GM18858 (cell line): Measurements from ENCODE around the gene CTU2.

ENCODE experiments used
- ATAC-seq: cut with Tn5 transposase; IDR thresholded peaks from one replicate; pipeline ENCODE4 v1.9.1; 2021; ENCODE audit not compliant: unreplicated experiment

The CTU2 gene

GRCh38 chr16:88726981-88727380 lies 20.7 kb downstream of the CTU2 start:
- no peak for ATAC-seq

- ATAC-seq, result no peak
Observed at GRCh38 chr16:88727871-88728270, 21.6 kb downstream of the CTU2 start.

GRCh38 chr16:88730632-88731607 lies 24.6 kb downstream of the CTU2 start:
- no peak for ATAC-seq

DNA sequence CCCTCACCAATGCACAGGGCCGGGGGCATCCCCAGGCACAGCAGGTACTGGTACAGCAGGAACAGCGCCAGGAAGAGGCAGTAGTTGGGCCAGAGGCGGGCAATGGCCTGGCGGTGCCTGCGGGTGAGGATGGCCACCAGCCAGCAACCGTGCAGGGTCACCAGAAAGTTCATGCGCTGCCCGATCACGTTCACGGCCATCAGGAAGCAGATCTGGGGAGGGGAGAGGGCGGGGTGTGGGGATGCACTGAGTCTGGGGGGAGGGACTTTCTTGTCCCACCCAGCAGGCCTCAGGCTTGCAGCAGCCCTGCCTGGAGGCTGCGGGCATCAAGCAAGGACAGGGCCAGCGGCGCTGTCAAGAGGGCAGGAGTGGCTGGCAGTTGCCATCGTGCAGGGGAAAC lies 25.4 kb downstream of the CTU2 start:
- ATAC-seq, result no peak

DNA sequence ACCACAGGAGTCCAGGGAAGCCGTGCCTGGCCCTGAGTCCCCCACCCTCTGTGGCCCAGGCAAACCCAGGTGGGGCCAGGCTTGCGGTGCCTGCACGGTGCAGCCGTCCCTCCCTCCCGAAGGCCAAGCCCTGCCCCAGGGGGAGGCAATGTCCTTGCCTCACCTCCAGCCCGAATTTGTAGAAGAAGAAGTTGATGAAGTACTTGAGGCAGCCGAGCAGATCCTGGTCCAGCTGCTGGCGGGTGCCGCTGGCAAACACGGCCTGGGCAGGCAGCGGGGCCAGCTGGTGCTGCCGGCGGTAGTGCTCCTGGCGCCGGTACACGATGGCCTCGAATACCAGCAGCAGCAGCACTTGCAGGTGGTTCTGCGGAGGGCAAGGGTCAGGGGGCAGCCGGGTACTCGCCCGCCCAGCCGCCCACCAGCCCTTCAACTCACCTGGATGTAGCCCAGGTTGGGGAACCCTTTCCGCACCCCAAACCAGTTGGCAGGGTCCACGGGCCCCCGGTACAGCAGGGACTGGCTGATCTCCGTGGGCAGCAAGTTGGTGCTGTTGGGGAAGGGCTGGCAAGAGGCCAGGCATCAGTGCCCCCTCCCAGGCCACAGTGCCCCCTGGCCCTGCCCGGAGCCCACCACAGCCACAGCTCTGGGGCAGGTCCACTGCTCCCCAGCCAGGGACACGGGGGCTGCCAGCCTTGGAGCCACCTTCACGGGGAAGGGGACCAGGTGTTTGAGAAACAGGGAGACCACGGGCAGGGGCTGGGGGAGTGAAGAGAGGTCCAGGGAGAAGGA lies 26.1 kb downstream of the CTU2 start:
- no peak for ATAC-seq

DNA sequence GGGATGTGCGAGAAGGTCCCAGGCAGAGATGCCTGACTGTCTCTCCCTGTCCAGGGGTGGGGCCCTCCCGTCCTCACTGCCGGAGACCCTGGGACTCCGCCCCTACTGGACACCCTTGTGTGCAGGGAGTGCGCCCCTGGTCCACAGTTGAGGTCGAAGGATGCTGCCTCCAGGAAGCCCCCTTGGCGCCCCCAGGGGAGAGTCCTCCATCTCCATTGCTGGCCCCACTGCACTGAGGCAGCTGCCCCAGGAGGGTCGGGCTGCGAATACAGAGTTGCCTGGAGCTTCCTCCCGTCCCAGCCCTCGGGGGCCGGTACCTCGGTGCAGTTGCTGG lies 26.6 kb downstream of the CTU2 start:
- no peak for ATAC-seq

DNA sequence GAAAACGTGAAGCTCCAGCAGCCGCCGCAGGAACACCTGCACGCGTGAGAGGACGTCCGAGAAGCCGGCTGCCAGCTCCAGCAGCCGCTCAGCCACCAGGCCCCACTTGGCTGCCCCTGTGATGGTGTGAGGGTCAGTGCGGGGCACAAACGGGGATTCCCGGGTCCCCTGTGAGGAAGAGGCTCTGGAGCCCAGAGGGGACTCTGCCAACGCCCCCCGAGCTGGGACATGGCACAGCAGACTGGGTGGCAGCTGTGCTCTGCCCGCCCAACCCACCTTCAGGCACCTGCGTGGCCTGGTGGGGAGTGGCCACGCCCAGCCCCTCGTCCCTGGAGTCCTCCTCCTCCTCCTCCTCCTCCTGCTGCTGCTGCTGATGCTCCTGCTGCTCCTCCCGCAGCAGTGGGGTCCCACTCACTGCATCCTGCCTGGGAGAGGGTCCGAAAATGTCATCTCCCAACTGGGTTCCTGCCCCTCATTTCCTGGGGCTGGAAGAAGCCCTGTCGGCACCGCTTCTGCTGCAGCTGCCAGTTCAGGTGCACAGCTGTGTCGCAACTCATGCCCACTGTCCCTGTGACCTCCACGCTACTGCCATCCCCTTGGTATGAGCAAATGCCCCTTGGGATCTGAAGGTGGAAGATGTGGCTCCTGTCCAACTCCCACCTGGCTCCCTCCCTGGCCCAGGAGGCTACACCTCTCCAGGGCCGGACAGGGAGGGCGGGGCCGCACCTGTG lies 27.5 kb downstream of the CTU2 start:
- no peak for ATAC-seq

DNA sequence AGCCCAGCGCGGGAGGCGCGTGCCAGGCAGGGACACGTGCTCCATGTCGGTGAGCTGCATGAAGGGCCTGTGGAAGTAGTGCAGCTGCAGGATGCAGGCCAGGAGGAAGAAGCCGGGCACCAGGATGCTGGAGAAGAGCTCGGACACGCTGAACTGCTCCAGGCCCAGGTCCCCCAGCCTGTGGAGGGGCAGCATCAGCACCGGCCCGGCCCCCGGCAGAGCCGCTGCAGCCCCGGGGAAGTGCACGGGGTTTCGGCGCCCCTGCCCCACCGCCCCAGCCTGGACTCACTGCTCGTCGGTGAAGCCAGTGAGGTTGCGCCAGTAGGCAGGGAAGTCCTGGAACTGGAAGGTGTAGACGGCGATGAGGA lies 28.0 kb downstream of the CTU2 start:
- no peak for ATAC-seq

DNA sequence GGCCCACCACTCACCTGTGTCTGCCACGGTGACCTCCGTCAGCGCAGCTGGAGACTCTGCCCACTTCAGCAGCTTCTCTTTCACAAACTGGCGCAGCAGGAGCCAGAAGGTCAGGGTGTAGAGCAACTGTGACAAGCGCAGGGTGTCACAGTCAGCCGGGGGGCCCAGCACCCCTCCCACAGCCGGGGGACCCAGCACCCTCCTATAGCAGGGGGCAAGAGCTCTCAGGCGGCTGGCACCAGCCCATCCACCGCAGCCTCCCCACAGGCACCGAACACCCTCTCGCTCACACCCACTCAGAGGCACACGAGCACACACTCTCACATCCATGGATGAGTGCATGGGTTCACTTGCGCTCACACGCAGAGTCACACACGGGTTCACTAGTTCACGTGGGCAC lies 28.8 kb downstream of the CTU2 start:
- ATAC-seq, result no peak

DNA sequence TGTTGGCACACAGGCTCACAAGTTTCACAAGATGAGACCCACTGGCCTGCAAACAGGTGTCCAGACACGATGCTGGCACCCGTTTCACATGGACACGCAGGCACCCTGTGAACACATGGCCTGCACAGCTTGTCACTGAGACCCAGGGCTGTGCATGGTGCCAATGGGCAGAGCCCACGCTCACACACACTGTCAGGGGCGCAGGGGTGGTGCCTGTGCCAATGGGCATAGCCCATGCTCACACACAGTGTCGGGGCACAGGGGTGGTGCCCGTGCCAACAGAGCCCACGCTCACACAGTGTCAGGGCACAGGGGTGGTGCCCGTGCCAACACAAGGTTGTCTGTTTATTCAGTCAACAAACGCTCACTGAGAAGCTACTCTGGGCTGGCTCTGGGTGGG lies 29.3 kb downstream of the CTU2 start:
- ATAC-seq, result no peak

DNA sequence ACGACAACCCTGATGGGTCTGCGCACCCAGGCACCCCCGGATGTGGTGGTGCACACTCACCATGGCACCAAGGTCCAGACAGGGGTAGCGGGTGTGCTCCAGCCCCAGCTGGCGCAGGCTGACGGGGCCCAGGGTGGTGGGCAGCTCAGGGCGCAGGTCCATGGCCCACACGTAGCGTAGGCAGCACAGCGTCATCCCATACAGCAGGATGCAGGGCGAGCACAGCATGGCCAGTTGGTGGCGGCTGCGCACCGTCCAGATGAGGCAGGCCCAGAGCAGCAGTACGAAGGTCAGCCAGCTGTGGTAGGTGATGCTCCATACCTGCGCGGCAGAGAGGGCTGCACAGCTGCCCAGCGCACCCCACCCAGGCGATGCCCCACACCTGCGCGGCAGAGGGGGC lies 29.8 kb downstream of the CTU2 start:
- ATAC-seq, result no peak

DNA sequence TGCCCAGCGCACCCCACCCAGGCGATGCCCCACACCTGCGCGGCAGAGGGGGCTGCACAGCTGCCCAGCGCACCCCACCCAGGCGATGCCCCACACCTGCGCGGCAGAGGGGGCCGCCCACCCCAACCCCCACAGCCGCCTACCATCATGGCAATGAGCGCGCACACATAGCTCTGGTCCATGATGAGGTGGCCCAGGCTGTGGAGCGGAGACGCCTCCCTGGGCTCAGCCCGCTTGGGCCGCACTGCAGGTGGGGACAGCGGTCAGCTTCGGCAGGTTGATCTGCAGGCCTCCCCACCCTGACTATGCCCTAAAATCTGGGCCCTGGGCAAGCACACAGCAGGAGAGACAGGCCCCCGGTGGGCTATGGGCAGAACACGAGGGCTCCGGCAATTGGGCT lies 30.2 kb downstream of the CTU2 start:
- ATAC-seq, result no peak

GRCh38 chr16:88737298-88738150 lies 31.2 kb downstream of the CTU2 start:
- no peak for ATAC-seq

GRCh38 chr16:88738151-88739084 lies 32.1 kb downstream of the CTU2 start:
- ATAC-seq, result no peak

GRCh38 chr16:88739139-88739976 lies 33.1 kb downstream of the CTU2 start:
- no peak for ATAC-seq

DNA sequence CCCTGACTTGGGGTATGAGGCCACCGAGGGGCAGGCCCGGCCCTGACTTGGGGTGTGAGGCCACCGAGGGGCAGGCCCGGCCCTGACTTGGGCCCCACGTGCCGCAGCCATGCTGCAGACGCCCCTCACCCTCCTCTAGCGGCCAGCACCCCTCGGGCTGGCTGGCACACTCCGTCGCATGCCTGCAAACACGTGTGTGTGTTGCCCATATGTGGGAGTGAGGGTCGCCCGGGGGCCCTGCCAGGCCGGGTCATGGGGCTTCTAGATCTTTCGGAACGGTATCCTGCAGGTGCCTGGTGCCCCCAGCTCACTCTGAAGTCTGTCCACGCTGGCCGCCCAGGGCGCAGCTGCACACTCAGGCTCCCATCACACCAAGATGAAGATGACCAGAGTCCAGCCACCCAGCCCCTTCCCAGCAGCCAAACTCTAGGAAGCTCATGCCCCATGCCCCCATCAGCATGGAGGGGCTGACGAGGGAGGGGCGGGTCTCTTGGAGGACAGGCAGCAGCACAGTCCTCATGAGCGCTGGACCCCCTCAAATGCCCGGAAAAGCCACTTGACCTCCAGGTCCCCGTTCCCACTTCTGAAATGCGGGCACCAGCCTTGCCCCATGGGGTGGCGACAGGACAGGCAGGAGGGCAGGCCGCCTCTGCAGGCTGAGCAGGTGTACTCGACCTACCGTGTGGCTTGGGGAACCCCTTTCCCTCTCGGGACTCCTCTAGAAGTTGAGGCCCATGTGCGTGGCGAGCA lies 33.8 kb downstream of the CTU2 start:
- no peak for ATAC-seq

DNA sequence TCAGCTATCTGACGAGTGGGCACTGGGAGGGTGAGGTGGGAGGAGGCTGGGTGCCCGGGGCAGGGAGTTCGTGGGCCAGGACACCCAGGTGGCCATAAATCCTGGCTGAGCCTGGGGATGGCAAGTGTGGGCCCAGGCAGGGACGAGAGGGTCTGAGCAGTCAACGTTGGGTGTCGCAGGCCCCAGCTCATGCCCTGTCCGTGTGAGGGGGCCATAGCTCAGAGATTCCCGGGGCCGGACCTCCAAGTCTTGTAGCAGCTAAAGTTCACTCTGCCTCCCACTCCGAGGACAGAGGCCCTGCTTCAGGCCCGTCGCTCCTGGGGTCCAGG lies 34.4 kb downstream of the CTU2 start:
- ATAC-seq, result no peak

GRCh38 chr16:88741368-88741767 lies 35.1 kb downstream of the CTU2 start:
- ATAC-seq, result no peak
